Transverse colon (tissue), 4 donors: ENCODE results near the gene FUT6. TPM values are rescaled to one million over a fixed set of nuclear protein-coding genes. Genes with fewer than 3 reads are reported as not detected.
A peak's percentile ranks its signal among the peaks of the same experiment; 100 is the strongest.

ENCODE experiments used
- DNase-seq: peaks from one replicate; pipeline ENCODE4 v3.0.0-alpha.2; 2019
- H3K27ac ChIP-seq, 4 donors: fragments of 200-600 bp; sonication (generic); 2 replicates each; pipeline ENCODE4 v1.5.1; 2016 to 2018; ENCODE audit warnings: inconsistent platforms in 4 of 4
- H3K27me3 ChIP-seq: fragments of 200-600 bp; sonication (generic); 2 replicates; pipeline ENCODE4 v1.5.1; 2017; ENCODE audit warnings: inconsistent platforms
- H3K36me3 ChIP-seq, 4 donors: fragments of 200-600 bp; sonication (generic); 2 replicates each; pipeline ENCODE4 v1.5.1; 2017 to 2019; ENCODE audit warnings: inconsistent platforms in 4 of 4
- H3K4me1 ChIP-seq, 4 donors: fragments of 200-600 bp; sonication (generic); 2 replicates each; pipeline ENCODE4 v1.5.1; 2017 to 2020; ENCODE audit warnings: inconsistent platforms in 4 of 4
- H3K4me3 ChIP-seq, 4 donors: fragments of 200-600 bp; sonication (generic); 1 replicate in 1 of 4; 2 replicates in 3 of 4; pipeline versions ENCODE4 v1.5.1 to v1.6.1; 2017 to 2019; ENCODE audit warnings: inconsistent platforms in 4 of 4
- H3K9me3 ChIP-seq, 2 donors: fragments of 200-600 bp; sonication (generic); 2 replicates each; pipeline ENCODE4 v1.5.1; 2017 to 2019; ENCODE audit warnings: inconsistent platforms in 2 of 2
- EP300 ChIP-seq: sonication (generic); formaldehyde crosslinking; IDR thresholded peaks from one replicate; pipeline ENCODE4 v1.6.1; 2017; ENCODE audit warnings: antibody characterized with exemption, low read depth
- POLR2A ChIP-seq: fragments of 450-650 bp; IDR thresholded peaks from one replicate; pipeline ENCODE4 v1.6.1; 2016; ENCODE audit warnings: antibody characterized with exemption, mild to moderate bottlenecking, moderate library complexity
- POLR2AphosphoS5 ChIP-seq, 3 donors: sonication (generic); formaldehyde crosslinking; IDR thresholded peaks; one replicate each; pipeline ENCODE4 v1.6.1; 2016; ENCODE audit warnings: antibody characterized with exemption in 3 of 3
- WGBS, 2 donors: methylation state at CpG; one replicate each; pipeline ENCODE4 v1.1.5; 2018; ENCODE audit warnings: low coverage in 1 of 2; 5-methylcytosine and 5-hydroxymethylcytosine counted together
- in situ Hi-C, 4 donors: fragments of 200-750 bp; cut with MboI; loops; one replicate each; pipeline versions ENCODE4 v1.15.0 to v1.15.1; 2017; ENCODE audit warnings: low sequenced_read_pairs in 3 of 4, low pct_ligation_motif_present in 1 of 4, low pct_unique_long_range_greater_than_20kb in 1 of 4
- intact Hi-C: fragments of 100-400 bp; cut with DNase I; formaldehyde crosslinking; loops from one replicate; pipeline ENCODE4 v1.15.1; 2023; ENCODE audit warnings: low total_unique reads
- total RNA-seq, 4 donors: library from RNA; depleted of rRNA; stranded (reverse); fragments of >200 nt; gene quantifications; one replicate each; pipeline ENCODE4 v1.1.0, GENCODE V29; 2016
- TF ChIP-seq, protein P1 (sequence below), 5 experiments: fragments of 200-600 bp in 3 of 5; fragments of 450-650 bp in 2 of 5; sonication (generic) in 3 of 5; IDR thresholded peaks; 1 replicate in 2 of 5; 2 replicates in 3 of 5; pipeline ENCODE4 v1.5.1; 2016 to 2017; ENCODE audit warnings: antibody characterized with exemption in 5 of 5, inconsistent platforms in 3 of 5, mild to moderate bottlenecking in 2 of 5, moderate library complexity in 1 of 5

The FUT6 gene
- total RNA-seq, 4 donors from 2014 or later: 71.9 to 251 (median 115) TPM

- Histone ChIP-seq H3K4me1 (peaks cover 0 to 23% (median 18%) of the 10 kb centered on the region in 4 donors), H3K4me3 (no peak overlapping the region), H3K27ac (no peak overlapping the region), H3K9me3 (no peaks in the 10 kb centered on the region), H3K27me3 (no peaks in the 10 kb centered on the region), H3K36me3 (no peaks in the 10 kb centered on the region)
- no peak for TF ChIP-seq POLR2A
- no peak for TF ChIP-seq EP300
- in situ Hi-C loops (no loop called here), intact Hi-C loops (no loop called here)
- no peak for DNase-seq
- WGBS, 2 donors: 94% methylated on average over 6 of the region's 6 CpGs; no CpG with 5 or more reads in 1 of the 2 donors
Measured at GRCh38 chr19:5832527-5833216, 6.8 kb downstream of the FUT6 start.

GRCh38 chr19:5832061-5832460 is 7.4 kb downstream of the FUT6 start:
- Histone ChIP-seq H3K4me3 (no peak overlapping the region), H3K27ac (no peak overlapping the region), H3K9me3 (no peaks in the 10 kb centered on the region), H3K36me3 (no peaks in the 10 kb centered on the region), H3K4me1 (peaks cover under 1 to 26% (median 21%) of the 10 kb centered on the region in 4 donors), H3K27me3 (no peaks in the 10 kb centered on the region)
- in situ Hi-C loops: no loop called here
- intact Hi-C loops: no loop called here
- DNase-seq: no peak
- TF ChIP-seq EP300 (no peak), POLR2AphosphoS5 (IDR thresholded peaks at IDR 0.05) (no peak), POLR2A (no peak)
- TF ChIP-seq, protein P1, sequence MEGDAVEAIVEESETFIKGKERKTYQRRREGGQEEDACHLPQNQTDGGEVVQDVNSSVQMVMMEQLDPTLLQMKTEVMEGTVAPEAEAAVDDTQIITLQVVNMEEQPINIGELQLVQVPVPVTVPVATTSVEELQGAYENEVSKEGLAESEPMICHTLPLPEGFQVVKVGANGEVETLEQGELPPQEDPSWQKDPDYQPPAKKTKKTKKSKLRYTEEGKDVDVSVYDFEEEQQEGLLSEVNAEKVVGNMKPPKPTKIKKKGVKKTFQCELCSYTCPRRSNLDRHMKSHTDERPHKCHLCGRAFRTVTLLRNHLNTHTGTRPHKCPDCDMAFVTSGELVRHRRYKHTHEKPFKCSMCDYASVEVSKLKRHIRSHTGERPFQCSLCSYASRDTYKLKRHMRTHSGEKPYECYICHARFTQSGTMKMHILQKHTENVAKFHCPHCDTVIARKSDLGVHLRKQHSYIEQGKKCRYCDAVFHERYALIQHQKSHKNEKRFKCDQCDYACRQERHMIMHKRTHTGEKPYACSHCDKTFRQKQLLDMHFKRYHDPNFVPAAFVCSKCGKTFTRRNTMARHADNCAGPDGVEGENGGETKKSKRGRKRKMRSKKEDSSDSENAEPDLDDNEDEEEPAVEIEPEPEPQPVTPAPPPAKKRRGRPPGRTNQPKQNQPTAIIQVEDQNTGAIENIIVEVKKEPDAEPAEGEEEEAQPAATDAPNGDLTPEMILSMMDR (IDR thresholded peaks at IDR 0.05): no peak
- 87% methylated on average over 19 of the region's 22 CpGs; no CpG with 5 or more reads in 1 of the 2 donors for WGBS, 2 donors

DNA sequence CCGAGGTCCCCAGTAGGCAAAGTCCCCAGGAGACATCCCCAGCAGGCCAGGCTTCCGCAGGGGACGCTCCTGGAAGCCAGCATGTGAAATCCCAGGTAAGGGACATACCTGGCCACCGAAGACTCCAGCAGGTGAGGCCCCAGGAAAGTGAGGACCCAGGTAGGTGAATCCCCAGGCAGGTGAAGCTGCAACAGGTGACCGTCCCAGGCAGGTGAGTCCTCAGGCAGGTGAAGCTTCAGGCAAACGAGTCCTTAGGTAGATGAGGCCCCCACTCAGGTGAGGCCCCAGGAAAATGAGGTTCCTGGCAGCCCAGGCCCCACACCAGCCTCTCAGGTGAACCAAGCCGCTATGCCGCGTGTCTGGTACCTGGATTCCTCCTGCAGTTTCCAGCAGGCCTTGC is 8.3 kb downstream of the FUT6 start:
- TF ChIP-seq, protein P1 (IDR thresholded peaks at IDR 0.05): no peak
- TF ChIP-seq POLR2AphosphoS5 (IDR thresholded peaks at IDR 0.05): no peak
- no peak for TF ChIP-seq EP300
- no peak for TF ChIP-seq POLR2A
- no peak overlapping the region for H3K4me3 ChIP-seq
- intact Hi-C loops (no loop called here), in situ Hi-C loops (no loop called here)
- H3K4me1 ChIP-seq: peaks cover 9 to 33% (median 28%) of the 10 kb centered on the region in 4 donors
- H3K9me3 ChIP-seq: no peaks in the 10 kb centered on the region
- WGBS, 2 donors: 70% methylated on average over 6 of the region's 9 CpGs; no CpG with 5 or more reads in 1 of the 2 donors
- H3K27ac ChIP-seq: no peak overlapping the region
- DNase-seq: no peak
- no peaks in the 10 kb centered on the region for H3K36me3 ChIP-seq
- H3K27me3 ChIP-seq: no peaks in the 10 kb centered on the region

GRCh38 chr19:5829567-5830310 is 9.8 kb downstream of the FUT6 start:
- intact Hi-C loops: no loop called here
- in situ Hi-C loops: no loop called here
- Histone ChIP-seq H3K4me1 (peaks cover 9 to 33% (median 28%) of the 10 kb centered on the region in 4 donors), H3K36me3 (no peaks in the 10 kb centered on the region), H3K27ac (peak overlapping the region; percentile 82 to 96 (median 90)), H3K27me3 (no peaks in the 10 kb centered on the region), H3K4me3 (peak overlapping the region in 1 of 4 donors; percentile 50), H3K9me3 (no peaks in the 10 kb centered on the region)
- no peak for DNase-seq
- 79% methylated on average over 31 of the region's 34 CpGs; no CpG with 5 or more reads in 1 of the 2 donors for WGBS, 2 donors
- TF ChIP-seq POLR2AphosphoS5 (IDR thresholded peaks at IDR 0.05) (no peak), EP300 (no peak), POLR2A (no peak)
- TF ChIP-seq, protein P1 (IDR thresholded peaks at IDR 0.05): no peak
